Spinal cord (tissue), 10 donors: ENCODE measurements around the gene DOCK1. TPM values are rescaled to one million over a fixed set of nuclear protein-coding genes. Genes with fewer than 3 reads are reported as not detected.

Source experiments
- DNase-seq, 6 donors: peaks; one replicate each; pipeline versions ENCODE4 v3.0.0 to v3.0.0-alpha.2; 2013 to 2015; ENCODE audit warnings: low spot score in 6 of 6, low read depth in 4 of 6
- H3K27ac ChIP-seq: one replicate; pipeline ENCODE4 v1.5.1; 2013; ENCODE audit warnings: low read depth, low read length, control low read depth
- H3K27me3 ChIP-seq: one replicate; pipeline ENCODE4 v1.6.1; 2013; ENCODE audit warnings: low read length; ENCODE audit not compliant: control insufficient read depth, insufficient read depth
- H3K36me3 ChIP-seq: one replicate; pipeline ENCODE4 v1.6.1; 2013; ENCODE audit warnings: low read length; ENCODE audit not compliant: control insufficient read depth, insufficient read depth
- H3K4me1 ChIP-seq: one replicate; pipeline ENCODE4 v1.6.1; 2013; ENCODE audit warnings: low read length; ENCODE audit not compliant: control insufficient read depth, insufficient read depth
- H3K4me3 ChIP-seq: one replicate; pipeline ENCODE4 v1.5.1; 2013; ENCODE audit warnings: low read depth, low read length, control low read depth
- H3K9me3 ChIP-seq: one replicate; pipeline ENCODE4 v1.6.1; 2013; ENCODE audit warnings: low read length; ENCODE audit not compliant: control insufficient read depth, insufficient read depth
- WGBS: methylation state at CpG from one replicate; pipeline ENCODE4 v1.1.5; 2013; ENCODE audit warnings: missing lambda C conversion rate; ENCODE audit not compliant: insufficient coverage; 5-methylcytosine and 5-hydroxymethylcytosine counted together
- polyA plus RNA-seq, 2 donors: library from polyadenylated mRNA; unstranded; fragments of 120-200 nt; gene quantifications; one replicate each; pipeline ENCODE4 v1.2.1, GENCODE V29; 2013; ENCODE audit not compliant: insufficient read length in 2 of 2
- total RNA-seq, 2 donors: library from RNA; depleted of rRNA in 1 of 2; stranded (reverse); fragments of 120-200 nt in 1 of 2; fragments of >200 nt in 1 of 2; gene quantifications; one replicate each; pipeline versions ENCODE4 v1.2.3 to v1.2.4, GENCODE V29; 2013 to 2014
- donor health status: healthy.

Gene DOCK1
- total and polyA plus RNA-seq, 4 donors = 31.3 to 74.1 (median 50.3) TPM

GRCh38 chr10:127228195-127228787 is 323.1 kb downstream of the DOCK1 start:
- Histone ChIP-seq H3K27me3 (no peaks in the 10 kb centered on the region), H3K27ac (no peak overlapping the region), H3K9me3 (no peaks in the 10 kb centered on the region), H3K36me3 (no peaks in the 10 kb centered on the region), H3K4me1 (peaks cover 10% of the 10 kb centered on the region), H3K4me3 (no peak overlapping the region)
- WGBS = 35% methylated on average over 9 of the region's 12 CpGs
- DNase-seq = peak in 2 of 6 donors; percentile 45 to 77

GRCh38 chr10:127234306-127234800 is 329.1 kb downstream of the DOCK1 start:
- Histone ChIP-seq H3K4me1 (no peaks in the 10 kb centered on the region), H3K27ac (no peak overlapping the region), H3K9me3 (no peaks in the 10 kb centered on the region), H3K4me3 (no peak overlapping the region), H3K27me3 (no peaks in the 10 kb centered on the region), H3K36me3 (no peaks in the 10 kb centered on the region)
- DNase-seq = no peak
- no CpG with 5 or more reads among the region's 1 CpG for WGBS

- no peaks in the 10 kb centered on the region for H3K4me1 ChIP-seq
- H3K36me3 ChIP-seq = no peaks in the 10 kb centered on the region
- no peaks in the 10 kb centered on the region for H3K27me3 ChIP-seq
- no CpG with 5 or more reads among the region's 3 CpGs for WGBS
- H3K27ac ChIP-seq = no peak overlapping the region
- DNase-seq = no peak
- no peaks in the 10 kb centered on the region for H3K9me3 ChIP-seq
- no peak overlapping the region for H3K4me3 ChIP-seq
These were observed 331.0 kb downstream of the DOCK1 start for GRCh38 chr10:127236266-127236665.

- no peak for DNase-seq
- no peak overlapping the region for H3K27ac ChIP-seq
- no peaks in the 10 kb centered on the region for H3K36me3 ChIP-seq
- H3K9me3 ChIP-seq = no peaks in the 10 kb centered on the region
- no peaks in the 10 kb centered on the region for H3K27me3 ChIP-seq
- 50% methylated on average over 2 of the region's 3 CpGs for WGBS
- H3K4me3 ChIP-seq = no peak overlapping the region
- H3K4me1 ChIP-seq = no peaks in the 10 kb centered on the region
These were observed 337.7 kb downstream of the DOCK1 start for GRCh38 chr10:127242914-127243313.

GRCh38 chr10:127243490-127244272 is 338.5 kb downstream of the DOCK1 start:
- WGBS = 60% methylated on average over 1 of the region's 4 CpGs
- DNase-seq = no peak

GRCh38 chr10:127245456-127245855 is 340.2 kb downstream of the DOCK1 start:
- Histone ChIP-seq H3K27ac (no peak overlapping the region), H3K27me3 (no peaks in the 10 kb centered on the region), H3K4me3 (no peak overlapping the region), H3K36me3 (no peaks in the 10 kb centered on the region), H3K9me3 (no peaks in the 10 kb centered on the region), H3K4me1 (no peaks in the 10 kb centered on the region)
- DNase-seq = peak in 1 of 6 donors; percentile 53
- WGBS = 68% methylated on average over 10 of the region's 10 CpGs

More at GRCh38 chr10:127243490-127244272, 338.5 kb downstream of the DOCK1 start:
- Histone ChIP-seq H3K36me3 (no peaks in the 10 kb centered on the region), H3K4me3 (no peak overlapping the region), H3K27me3 (no peaks in the 10 kb centered on the region), H3K27ac (no peak overlapping the region), H3K9me3 (no peaks in the 10 kb centered on the region), H3K4me1 (no peaks in the 10 kb centered on the region)

GRCh38 chr10:127250031-127250430 is 344.8 kb downstream of the DOCK1 start:
- DNase-seq = no peak
- 100% methylated on average over 2 of the region's 5 CpGs for WGBS
- Histone ChIP-seq H3K9me3 (no peaks in the 10 kb centered on the region), H3K4me1 (no peaks in the 10 kb centered on the region), H3K4me3 (no peak overlapping the region), H3K27me3 (no peaks in the 10 kb centered on the region), H3K36me3 (no peaks in the 10 kb centered on the region), H3K27ac (no peak overlapping the region)

- no peak overlapping the region for H3K27ac ChIP-seq
- WGBS = 91% methylated on average over 4 of the region's 6 CpGs
- no peaks in the 10 kb centered on the region for H3K27me3 ChIP-seq
- H3K9me3 ChIP-seq = no peaks in the 10 kb centered on the region
- H3K4me1 ChIP-seq = no peaks in the 10 kb centered on the region
- H3K4me3 ChIP-seq = no peak overlapping the region
- DNase-seq = no peak
- H3K36me3 ChIP-seq = no peaks in the 10 kb centered on the region
These were observed 347.6 kb downstream of the DOCK1 start for GRCh38 chr10:127252818-127253217.

- no peak for DNase-seq
- 46% methylated on average over 3 of the region's 3 CpGs for WGBS
- H3K9me3 ChIP-seq = no peaks in the 10 kb centered on the region
- no peak overlapping the region for H3K27ac ChIP-seq
- peaks cover 3% of the 10 kb centered on the region for H3K36me3 ChIP-seq
- no peaks in the 10 kb centered on the region for H3K4me1 ChIP-seq
- H3K27me3 ChIP-seq = no peaks in the 10 kb centered on the region
- no peak overlapping the region for H3K4me3 ChIP-seq
These were observed 349.0 kb downstream of the DOCK1 start for GRCh38 chr10:127254276-127254675.

GRCh38 chr10:127257395-127257794 is 352.2 kb downstream of the DOCK1 start:
- peaks cover 5% of the 10 kb centered on the region for H3K36me3 ChIP-seq
- peak in 5 of 6 donors; percentile 15 to 74 (median 32) for DNase-seq
- no peaks in the 10 kb centered on the region for H3K9me3 ChIP-seq
- no peaks in the 10 kb centered on the region for H3K27me3 ChIP-seq
- WGBS = 34% methylated on average over 8 of the region's 8 CpGs
- no peak overlapping the region for H3K4me3 ChIP-seq
- peaks cover 2% of the 10 kb centered on the region for H3K4me1 ChIP-seq
- H3K27ac ChIP-seq = no peak overlapping the region
